Mucosa of descending colon (tissue), 3 donors: ENCODE measurements around the gene ZNF254. TPM values are rescaled to one million over a fixed set of nuclear protein-coding genes. Genes with fewer than 3 reads are reported as not detected.

ENCODE experiments used
- ATAC-seq: fragments of 200-7000 bp; cut with Tn5 transposase; one replicate; pipeline ENCODE4 v1.9.1; 2020; ENCODE audit warnings: mild to moderate bottlenecking, moderate library complexity
- DNase-seq, 3 donors: peaks; one replicate each; pipeline ENCODE4 v3.0.0-alpha.2; 2020
- H3K36me3 ChIP-seq: fragments of 200-600 bp; one replicate; pipeline ENCODE4 v1.8.0; 2021; ENCODE audit warnings: low read depth, mild to moderate bottlenecking
- H3K4me1 ChIP-seq: fragments of 200-600 bp; one replicate; pipeline ENCODE4 v1.8.0; 2021; ENCODE audit warnings: low read depth, mild to moderate bottlenecking
- H3K4me3 ChIP-seq: fragments of 200-600 bp; one replicate; pipeline ENCODE4 v1.8.0; 2021; ENCODE audit warnings: mild to moderate bottlenecking
- H3K9me3 ChIP-seq: fragments of 200-600 bp; one replicate; pipeline ENCODE4 v1.8.0; 2021; ENCODE audit warnings: mild to moderate bottlenecking
- intact Hi-C, 2 donors: fragments of 100-400 bp; cut with DNase I in 1 of 2; cut with micrococcal nuclease in 1 of 2; formaldehyde crosslinking; loops; one replicate each; pipeline versions ENCODE4 v1.11.0 to v1.11.1; 2022; cut with DNase I, micrococcal nuclease
- total RNA-seq, 3 donors: library from RNA; stranded (reverse); fragmentation: NEBNext Ultra II Directional in 2 of 3; extraction: Animal tissue kit (Norgen Biotek cat#: 25700) in 2 of 3; gene quantifications; one replicate each; pipeline versions ENCODE4 v1.2.1 to v1.2.4, GENCODE V29; 2021 to 2023
- TF ChIP-seq, protein P1 (sequence below): fragments of 200-600 bp; IDR thresholded peaks from one replicate; pipeline ENCODE4 v1.8.0; 2022; ENCODE audit warnings: antibody characterized with exemption, mild to moderate bottlenecking
- donor health status: DM: no; HTN: no; CAD: no; lungs with moderate emphysema.
- donor health status: DM: no; HTN: no; CAD: no.
- donor health status: DM: no; HTN: yes; CAD: no.

Gene ZNF254
- total RNA-seq, 3 donors from 2014 or later, result 13.7 to 22.4 (median 17.3) TPM

DNA sequence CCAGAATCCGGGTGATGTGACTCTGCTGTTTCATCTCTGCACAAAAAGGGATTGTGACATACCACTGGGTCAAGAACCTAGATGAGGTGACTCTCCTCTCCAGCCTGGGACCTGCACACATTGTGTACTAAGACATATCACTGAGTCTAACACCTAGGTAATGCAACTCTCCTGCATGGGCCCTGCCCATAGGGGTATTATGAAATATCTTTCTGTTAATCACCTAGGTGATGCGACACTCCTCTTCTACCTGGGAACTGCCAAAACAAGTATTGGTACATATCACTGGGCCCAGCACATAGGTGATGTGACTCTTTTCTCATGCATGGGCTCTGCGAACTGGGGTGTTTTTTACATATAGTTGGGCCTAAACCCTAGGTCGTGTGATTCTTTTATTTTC is 35.5 kb upstream of the ZNF254 start:
- Histone ChIP-seq H3K36me3 (peaks cover 7% of the 10 kb centered on the region), H3K4me1 (no peaks in the 10 kb centered on the region), H3K4me3 (no peak overlapping the region), H3K9me3 (no peaks in the 10 kb centered on the region)
- TF ChIP-seq, protein P1, sequence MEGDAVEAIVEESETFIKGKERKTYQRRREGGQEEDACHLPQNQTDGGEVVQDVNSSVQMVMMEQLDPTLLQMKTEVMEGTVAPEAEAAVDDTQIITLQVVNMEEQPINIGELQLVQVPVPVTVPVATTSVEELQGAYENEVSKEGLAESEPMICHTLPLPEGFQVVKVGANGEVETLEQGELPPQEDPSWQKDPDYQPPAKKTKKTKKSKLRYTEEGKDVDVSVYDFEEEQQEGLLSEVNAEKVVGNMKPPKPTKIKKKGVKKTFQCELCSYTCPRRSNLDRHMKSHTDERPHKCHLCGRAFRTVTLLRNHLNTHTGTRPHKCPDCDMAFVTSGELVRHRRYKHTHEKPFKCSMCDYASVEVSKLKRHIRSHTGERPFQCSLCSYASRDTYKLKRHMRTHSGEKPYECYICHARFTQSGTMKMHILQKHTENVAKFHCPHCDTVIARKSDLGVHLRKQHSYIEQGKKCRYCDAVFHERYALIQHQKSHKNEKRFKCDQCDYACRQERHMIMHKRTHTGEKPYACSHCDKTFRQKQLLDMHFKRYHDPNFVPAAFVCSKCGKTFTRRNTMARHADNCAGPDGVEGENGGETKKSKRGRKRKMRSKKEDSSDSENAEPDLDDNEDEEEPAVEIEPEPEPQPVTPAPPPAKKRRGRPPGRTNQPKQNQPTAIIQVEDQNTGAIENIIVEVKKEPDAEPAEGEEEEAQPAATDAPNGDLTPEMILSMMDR, result no peak
- DNase-seq (no peak), ATAC-seq (no peak)
- intact Hi-C loops, result no loop called here

DNA sequence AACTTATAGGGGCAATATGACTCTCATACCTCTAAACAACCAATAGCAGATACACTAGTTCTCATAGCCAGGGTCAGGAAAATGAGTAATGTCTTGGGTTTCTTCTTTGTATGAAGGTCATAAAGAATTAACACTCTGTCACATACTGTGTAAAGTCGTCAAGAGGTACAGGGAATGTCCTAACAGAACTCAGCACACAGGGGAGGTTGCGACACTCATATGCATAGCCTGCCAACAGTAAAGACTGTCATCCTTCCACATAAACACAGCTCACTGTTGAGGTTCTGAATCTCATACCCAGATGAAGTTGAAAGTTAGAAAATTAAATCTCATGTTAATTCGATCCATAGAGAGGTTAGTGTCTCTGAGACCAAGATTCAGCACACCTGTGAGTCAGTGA is 34.2 kb upstream of the ZNF254 start:
- intact Hi-C loops, result no loop called here
- Histone ChIP-seq H3K4me3 (no peak overlapping the region), H3K9me3 (no peaks in the 10 kb centered on the region), H3K4me1 (no peaks in the 10 kb centered on the region), H3K36me3 (peaks cover 7% of the 10 kb centered on the region)
- ATAC-seq (no peak), DNase-seq (no peak)
- TF ChIP-seq, protein P1, result no peak

DNA sequence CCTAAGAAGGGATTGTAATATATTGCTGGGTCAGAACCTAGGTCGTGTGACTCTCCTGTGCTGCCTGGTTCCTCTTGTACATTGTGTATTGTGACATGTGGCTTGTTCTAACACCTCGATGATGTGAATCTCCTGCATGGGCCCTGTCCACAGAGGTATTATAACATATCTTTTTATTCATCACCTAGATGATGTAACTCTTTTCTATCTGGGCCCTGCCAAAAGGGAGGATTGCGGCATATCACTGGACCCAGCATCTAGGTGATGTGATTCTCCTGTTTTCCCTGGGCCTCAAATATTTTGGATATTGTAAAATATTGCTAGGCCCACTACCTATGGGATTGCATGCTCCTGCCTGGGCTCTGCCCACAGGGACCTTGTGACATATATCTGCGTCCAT is 33.4 kb upstream of the ZNF254 start:
- Histone ChIP-seq H3K9me3 (no peaks in the 10 kb centered on the region), H3K4me1 (no peaks in the 10 kb centered on the region), H3K4me3 (no peak overlapping the region), H3K36me3 (peaks cover 2% of the 10 kb centered on the region)
- DNase-seq (no peak), ATAC-seq (no peak)
- TF ChIP-seq, protein P1, result no peak
- intact Hi-C loops, result no loop called here

DNA sequence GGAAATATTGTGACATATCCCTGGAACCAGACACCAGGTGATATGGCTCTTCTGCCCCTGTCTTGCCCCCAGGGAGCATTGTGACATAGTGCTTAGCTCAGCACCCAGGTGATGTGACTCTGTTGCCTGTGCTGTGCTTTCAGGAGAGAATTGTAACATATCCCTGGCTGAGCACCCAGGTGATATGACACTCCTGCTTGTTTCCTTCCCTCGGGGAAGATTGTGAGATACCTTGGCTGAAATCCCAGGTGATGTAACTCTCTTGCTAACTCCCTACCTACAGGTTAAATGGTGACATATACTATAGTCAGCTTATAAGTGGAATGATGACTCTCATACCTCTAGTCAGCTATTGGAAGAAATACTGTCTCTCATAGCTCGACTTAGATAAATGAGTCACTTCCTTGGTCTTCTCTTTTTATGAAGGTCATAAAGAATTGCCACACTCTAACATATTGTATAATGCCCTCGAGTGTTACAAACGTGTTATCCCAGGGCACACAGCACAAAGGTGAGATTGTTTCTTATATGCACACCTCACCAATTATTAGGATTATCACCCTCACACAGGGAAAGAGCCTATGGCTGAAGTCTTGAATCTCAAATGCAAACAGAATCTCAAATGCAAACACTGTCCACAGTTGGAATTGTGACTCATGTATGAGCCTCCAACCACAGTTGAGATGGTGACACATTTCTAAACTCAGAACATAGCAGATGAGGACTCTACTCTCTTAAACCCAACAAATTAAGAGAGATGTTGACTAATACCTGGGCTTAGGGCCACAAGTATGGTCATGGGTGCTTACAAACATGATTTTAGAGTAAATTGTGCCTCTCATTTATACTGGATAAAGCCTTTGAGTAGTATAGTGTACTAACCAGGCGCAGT is 32.7 kb upstream of the ZNF254 start:
- TF ChIP-seq, protein P1, result no peak
- intact Hi-C loops, result no loop called here
- DNase-seq, result no peak

DNA sequence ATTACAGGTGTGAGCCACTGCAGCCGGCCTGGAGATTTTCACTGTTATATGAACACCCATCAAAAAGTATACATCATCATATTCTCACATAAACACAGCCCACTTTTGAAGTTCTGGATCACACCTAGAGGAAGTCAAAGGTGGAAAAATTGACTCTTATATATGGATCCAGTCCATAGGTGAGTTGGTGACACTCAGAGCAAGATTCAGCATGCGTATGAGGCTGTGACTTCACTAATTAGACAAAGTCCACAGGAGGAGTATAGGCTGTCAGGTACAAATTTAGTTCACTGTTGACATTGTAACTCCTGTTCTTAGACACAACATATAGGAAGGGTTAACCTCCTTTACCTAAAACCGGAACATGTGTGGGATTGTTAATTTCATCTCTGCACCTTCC is 31.4 kb upstream of the ZNF254 start:
- Histone ChIP-seq H3K4me1 (no peaks in the 10 kb centered on the region), H3K4me3 (no peak overlapping the region), H3K9me3 (no peaks in the 10 kb centered on the region), H3K36me3 (no peaks in the 10 kb centered on the region)
- intact Hi-C loops, result no loop called here
- DNase-seq (no peak), ATAC-seq (peak; percentile 56)
- TF ChIP-seq, protein P1, result no peak

More for the DNA sequence above, 32.7 kb upstream of the ZNF254 start:
- Histone ChIP-seq H3K36me3 (peaks cover 2% of the 10 kb centered on the region), H3K9me3 (no peaks in the 10 kb centered on the region), H3K4me1 (no peaks in the 10 kb centered on the region), H3K4me3 (no peak overlapping the region)
- peak; percentile 88 for ATAC-seq
